Activated T-helper 1 cell treated with anti-CD3 and anti-CD28 coated beads, Interleukin-12 subunit alpha, Interleukin-12 subunit beta, Interleukin-2, Interleukin-4 antibody, amounts not matched to agents 30 ng/mL and 10 ng/mL and 1 ng/mL, durations not matched to agents 14 hours and 24 hours and 36 hours (primary cell): Measurements from ENCODE around the gene ZBTB20. TPM values are rescaled to one million over a fixed set of nuclear protein-coding genes. Genes with fewer than 3 reads are reported as not detected.

Source experiments
- DNase-seq: peaks from one replicate; pipeline ENCODE4 v3.0.0; 2021; ENCODE audit warnings: low spot score
- H3K27ac Mint-ChIP-seq: one replicate; pipeline ENCODE4 v1.8.0; 2021; ENCODE audit warnings: mild to moderate bottlenecking, mixed read lengths
- H3K27me3 Mint-ChIP-seq: one replicate; pipeline ENCODE4 v1.8.0; 2022; ENCODE audit warnings: mild to moderate bottlenecking, moderate library complexity, mixed read lengths; ENCODE audit not compliant: insufficient read depth
- H3K36me3 Mint-ChIP-seq: one replicate; pipeline ENCODE4 v1.8.0; 2021; ENCODE audit warnings: low read depth, mixed read lengths
- H3K4me1 Mint-ChIP-seq: one replicate; pipeline ENCODE4 v1.8.0; 2021; ENCODE audit warnings: low read depth, mixed read lengths
- H3K4me3 Mint-ChIP-seq: one replicate; pipeline ENCODE4 v1.8.0; 2021; ENCODE audit warnings: mild to moderate bottlenecking, moderate library complexity, mixed read lengths
- H3K9me3 Mint-ChIP-seq: one replicate; pipeline ENCODE4 v1.8.0; 2021; ENCODE audit warnings: mixed read lengths
- intact Hi-C: fragments of 100-400 bp; cut with micrococcal nuclease; formaldehyde crosslinking; loops from one replicate; pipeline ENCODE4 v1.15.1; 2024
- total RNA-seq: library from RNA; stranded (reverse); gene quantifications from 2 replicates; pipeline ENCODE4 v1.2.3, GENCODE V29; 2022

ZBTB20 gene
- total RNA-seq, 1 donor from 2014 or later, result 4.1 TPM

DNA sequence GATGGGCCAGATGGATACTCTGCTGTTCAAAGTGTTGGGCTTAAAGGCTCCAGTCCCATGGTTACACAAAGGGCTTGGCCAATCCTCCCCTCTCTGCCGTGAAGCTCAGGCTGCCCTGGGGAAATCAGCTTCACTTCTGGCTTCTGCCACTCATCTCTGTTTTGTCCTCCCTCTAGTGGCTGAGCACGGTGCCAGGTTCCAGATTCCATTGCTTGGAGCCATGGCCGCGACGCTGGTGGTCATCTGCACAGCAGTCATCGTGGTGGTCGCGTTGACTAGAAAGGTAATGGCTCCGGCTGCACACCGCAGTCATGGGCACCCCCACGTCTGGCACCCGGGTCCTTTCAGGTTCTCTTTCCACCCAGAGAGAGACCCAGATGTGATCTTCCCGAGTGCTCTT, 847.7 kb downstream of the ZBTB20 start:
- no peaks in the 10 kb centered on the region for H3K9me3 Mint-ChIP-seq
- intact Hi-C loops, result loop anchor here (2.0 kb wide), 1 partner anchor 147 kb away; no protein-coding TSS in a partner anchor
- no peak for DNase-seq
- H3K4me1 Mint-ChIP-seq, result peaks cover 7% of the 10 kb centered on the region
- no peak overlapping the region for H3K27ac Mint-ChIP-seq
- H3K36me3 Mint-ChIP-seq, result no peaks in the 10 kb centered on the region
- H3K27me3 Mint-ChIP-seq, result no peaks in the 10 kb centered on the region
- H3K4me3 Mint-ChIP-seq, result no peak overlapping the region

DNA sequence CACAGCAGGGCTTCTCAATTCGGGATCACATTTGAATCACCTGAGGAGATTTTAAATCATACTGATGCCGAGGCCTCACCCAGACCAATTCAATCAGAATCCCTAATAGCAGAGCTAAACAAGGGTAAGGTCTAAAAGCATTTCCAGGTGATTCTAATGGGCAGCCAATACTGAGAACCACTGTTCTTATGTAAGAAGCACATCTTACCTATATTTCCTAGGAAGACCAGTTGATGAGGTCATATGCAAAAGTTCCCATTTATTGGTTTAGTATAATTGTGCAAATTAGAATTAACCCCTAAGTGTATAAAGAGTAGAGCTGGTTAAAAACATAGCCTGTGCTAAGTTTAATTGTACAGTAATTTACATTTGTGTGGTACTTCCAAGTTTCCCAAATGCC, 851.1 kb downstream of the ZBTB20 start:
- intact Hi-C loops, result no loop called here
- Mint-ChIP-seq H3K36me3 (no peaks in the 10 kb centered on the region), H3K27ac (no peak overlapping the region), H3K4me3 (no peak overlapping the region), H3K9me3 (no peaks in the 10 kb centered on the region), H3K4me1 (peaks cover 15% of the 10 kb centered on the region), H3K27me3 (no peaks in the 10 kb centered on the region)
- no peak for DNase-seq

DNA sequence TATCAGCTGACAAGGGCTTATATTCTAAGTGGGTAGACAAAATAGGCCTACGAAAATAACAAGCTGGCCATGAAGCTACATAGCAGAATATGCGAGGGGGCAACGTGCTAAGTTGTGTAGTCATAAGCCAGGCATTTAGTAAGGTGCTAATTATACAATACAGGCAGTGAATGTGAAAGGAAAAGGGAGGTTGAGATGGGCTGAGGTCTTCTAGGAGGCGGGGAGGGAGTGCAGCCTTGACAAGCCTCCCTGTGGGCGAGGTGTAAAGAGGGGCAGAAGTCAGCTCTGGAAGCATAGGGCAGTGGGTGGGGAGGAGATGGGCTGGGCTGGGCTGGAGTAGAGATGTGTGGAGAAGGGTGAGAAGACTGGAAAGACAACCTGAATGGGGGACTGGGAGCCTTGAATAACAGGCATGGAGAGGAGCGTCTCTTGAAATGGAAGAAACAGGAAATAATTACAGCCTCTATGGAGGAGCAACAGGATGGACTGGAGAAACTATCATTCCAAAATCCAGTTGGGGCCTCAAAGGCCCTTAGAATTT, 852.1 kb downstream of the ZBTB20 start:
- Mint-ChIP-seq H3K9me3 (no peaks in the 10 kb centered on the region), H3K4me3 (peak overlapping the region; percentile 28), H3K4me1 (peaks cover 18% of the 10 kb centered on the region), H3K27ac (no peak overlapping the region), H3K36me3 (no peaks in the 10 kb centered on the region), H3K27me3 (no peaks in the 10 kb centered on the region)
- intact Hi-C loops, result no loop called here
- DNase-seq, result no peak

DNA sequence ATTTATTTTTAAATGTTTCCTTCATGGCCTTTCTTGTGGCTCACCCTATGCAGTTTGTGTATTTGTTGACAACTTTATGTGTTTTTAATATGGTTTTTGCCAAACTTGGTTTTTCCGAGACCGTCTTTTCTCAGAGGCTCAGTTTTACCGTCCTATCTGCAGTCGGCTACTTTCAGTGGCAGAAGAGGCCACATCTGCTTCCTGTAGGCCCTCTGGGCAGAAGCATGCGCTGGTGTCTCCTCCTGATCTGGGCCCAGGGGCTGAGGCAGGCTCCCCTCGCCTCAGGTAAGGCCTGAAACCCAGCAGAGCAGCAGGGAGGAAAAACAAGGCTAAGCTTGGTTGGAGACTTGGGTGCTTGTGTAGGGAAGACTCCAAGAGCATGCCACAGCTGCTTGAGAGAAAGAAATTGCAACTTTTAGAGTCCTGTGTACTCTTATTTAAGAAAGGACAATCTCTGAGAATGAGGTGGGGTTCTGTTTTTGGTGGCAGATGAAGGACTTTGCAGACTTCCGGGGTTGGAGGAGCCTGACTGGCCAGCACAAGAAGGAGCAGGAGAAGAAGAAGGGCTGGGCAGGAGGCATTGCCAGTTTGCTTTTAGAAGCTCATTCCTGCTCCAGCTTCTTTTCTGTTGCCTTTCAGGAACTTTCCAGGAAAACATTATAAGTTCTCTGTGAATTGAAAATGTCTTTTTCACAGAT, 853.1 kb downstream of the ZBTB20 start, which contains the start of gene TIGIT:
TSS of gene TIGIT (plus strand) at position 191 of the 698 bp plus-strand sequence. CDS start at position 225, 34 bp downstream.
- Mint-ChIP-seq H3K36me3 (no peaks in the 10 kb centered on the region), H3K27me3 (no peaks in the 10 kb centered on the region), H3K27ac (peak within 1 kb of the TSS; percentile 34), H3K9me3 (no peaks in the 10 kb centered on the region), H3K4me3 (peak within 1 kb of the TSS; percentile 36), H3K4me1 (peaks cover 18% of the 10 kb centered on the region)
- DNase-seq, result no peak
- intact Hi-C loops, result no loop called here

DNA sequence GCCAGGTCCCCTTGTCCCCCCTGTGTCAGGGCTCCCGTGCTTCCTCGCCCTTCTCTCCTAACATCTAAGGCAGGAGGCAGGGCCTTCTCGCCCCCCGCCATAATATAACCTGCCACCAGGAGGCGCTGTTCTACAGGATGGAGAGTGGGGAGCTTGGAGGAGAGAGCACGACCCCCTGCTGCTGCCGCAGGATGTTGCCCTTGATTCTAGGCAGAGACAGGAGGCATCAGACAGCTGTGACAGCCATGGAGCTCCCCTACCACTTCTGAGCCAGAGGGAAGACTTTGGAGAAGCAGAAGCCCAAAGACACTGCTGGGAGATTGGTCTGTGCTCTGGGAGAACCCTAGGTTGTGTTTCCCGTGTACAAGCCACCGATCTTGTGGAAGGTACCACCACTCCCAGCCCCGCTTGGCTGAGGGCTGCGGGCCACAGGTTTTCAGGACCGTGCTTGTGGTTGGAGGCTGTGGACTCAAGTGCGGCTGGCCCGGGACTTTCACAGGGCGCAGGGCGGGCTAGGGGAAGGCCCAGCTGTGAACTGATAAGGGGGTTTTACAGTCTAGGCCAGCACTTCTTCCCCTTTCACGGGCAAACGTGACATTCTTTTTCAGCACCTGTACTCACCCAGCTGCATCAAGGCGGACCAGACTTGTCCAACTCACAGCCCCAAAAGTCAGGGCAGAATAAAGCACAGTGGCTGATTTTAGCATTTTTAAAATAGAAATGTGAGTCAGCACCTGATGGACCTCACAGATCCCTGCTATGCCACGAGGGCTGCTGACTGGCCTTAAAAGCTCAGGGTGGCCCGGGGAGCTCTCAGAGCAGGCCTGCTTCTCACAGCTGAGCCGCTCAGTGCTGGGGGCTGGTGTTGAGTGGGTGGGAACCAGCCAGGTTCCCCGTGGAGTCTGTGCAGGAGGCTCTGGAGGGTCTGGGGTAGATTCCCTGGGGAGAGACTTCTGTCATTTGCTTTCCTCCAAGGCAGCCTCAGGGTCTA, 855.9 kb downstream of the ZBTB20 start:
- DNase-seq, result peak; percentile 57
- Mint-ChIP-seq H3K27ac (peak overlapping the region; percentile 68), H3K36me3 (no peaks in the 10 kb centered on the region), H3K4me1 (peaks cover 18% of the 10 kb centered on the region), H3K27me3 (no peaks in the 10 kb centered on the region), H3K9me3 (no peaks in the 10 kb centered on the region), H3K4me3 (no peak overlapping the region)
- intact Hi-C loops, result loop anchor here (1.0 to 2.0 kb wide), 7 partner anchors 38 to 235 kb away; partner anchors contain the start of genes CCDC191 and QTRT2

DNA sequence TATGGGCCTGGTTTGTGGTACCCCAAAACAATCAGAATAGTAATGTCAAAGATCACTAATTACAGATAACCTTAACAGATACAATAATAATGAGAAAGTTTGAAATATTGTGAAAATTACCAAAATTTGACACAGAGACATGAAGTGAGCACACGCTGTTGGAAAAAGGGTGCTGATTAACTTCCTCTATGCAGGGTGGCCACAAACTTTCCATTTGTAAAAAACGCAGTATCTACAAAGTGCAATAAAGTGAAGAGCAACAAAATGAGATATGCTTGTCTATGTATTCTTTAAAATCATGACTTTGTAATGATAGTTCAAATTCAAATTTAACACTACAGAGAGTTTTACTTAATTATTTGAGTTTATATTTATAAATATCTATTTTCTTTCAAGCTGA, 860.8 kb downstream of the ZBTB20 start:
- H3K36me3 Mint-ChIP-seq, result no peaks in the 10 kb centered on the region
- H3K4me3 Mint-ChIP-seq, result no peak overlapping the region
- H3K9me3 Mint-ChIP-seq, result no peaks in the 10 kb centered on the region
- intact Hi-C loops, result no loop called here
- no peak overlapping the region for H3K27ac Mint-ChIP-seq
- no peaks in the 10 kb centered on the region for H3K27me3 Mint-ChIP-seq
- DNase-seq, result no peak
- peaks cover 10% of the 10 kb centered on the region for H3K4me1 Mint-ChIP-seq

DNA sequence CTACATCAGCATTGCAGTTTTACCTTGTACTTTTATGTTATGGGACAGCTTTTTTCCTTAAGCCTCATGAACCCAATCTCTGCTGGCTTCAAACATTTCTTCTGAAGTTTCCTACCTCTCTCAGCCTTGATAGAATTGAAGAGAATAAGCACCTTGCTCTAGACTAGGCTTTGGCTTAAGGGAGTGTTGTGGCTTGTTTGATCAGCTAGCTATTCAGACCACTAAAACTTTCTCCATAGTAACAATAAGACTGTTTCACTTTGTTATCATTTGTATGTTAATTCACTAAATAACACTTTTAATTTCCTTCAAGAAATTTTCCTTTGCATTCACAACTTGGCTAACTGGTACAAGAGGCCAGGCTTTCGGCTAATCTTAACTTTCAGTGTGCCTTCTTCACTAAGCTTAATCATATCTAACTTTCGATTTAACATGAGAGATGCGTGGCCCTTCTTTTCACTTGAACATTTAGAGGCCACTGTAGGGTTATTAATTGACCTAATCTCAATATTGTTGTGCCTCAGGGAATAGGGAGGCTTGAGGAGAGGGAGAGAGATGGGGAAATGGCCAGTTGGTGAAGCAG, 861.3 kb downstream of the ZBTB20 start:
- Mint-ChIP-seq H3K4me1 (peaks cover 6% of the 10 kb centered on the region), H3K36me3 (no peaks in the 10 kb centered on the region), H3K27ac (peak overlapping the region; percentile 36), H3K27me3 (peaks cover 2% of the 10 kb centered on the region), H3K4me3 (no peak overlapping the region), H3K9me3 (no peaks in the 10 kb centered on the region)
- DNase-seq, result no peak
- intact Hi-C loops, result no loop called here

DNA sequence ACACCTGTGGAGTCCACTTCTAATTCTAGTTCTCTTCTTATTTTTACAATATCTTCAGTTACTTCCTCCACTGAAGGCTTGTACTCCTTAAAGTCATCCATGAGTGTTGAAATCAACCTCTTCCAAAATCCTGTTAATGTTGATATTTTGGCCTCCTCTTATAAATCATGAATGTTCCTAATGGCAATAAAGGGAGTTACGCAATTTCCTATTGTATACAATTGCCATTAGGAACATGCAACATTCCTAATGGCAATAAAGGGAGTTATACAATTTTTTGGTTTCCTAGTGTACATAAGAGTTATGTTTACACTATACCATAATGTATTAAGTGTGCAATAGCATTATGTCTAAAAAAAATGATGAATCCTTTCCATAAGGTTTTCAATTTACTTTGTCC, 862.4 kb downstream of the ZBTB20 start:
- Mint-ChIP-seq H3K27me3 (peaks cover 3% of the 10 kb centered on the region), H3K27ac (no peak overlapping the region), H3K4me1 (peaks cover 5% of the 10 kb centered on the region), H3K9me3 (no peaks in the 10 kb centered on the region), H3K36me3 (no peaks in the 10 kb centered on the region), H3K4me3 (no peak overlapping the region)
- no peak for DNase-seq
- intact Hi-C loops, result no loop called here
